IMR-90 (cell line): Measurements from ENCODE around the gene CEMIP2. TPM values are rescaled to one million over a fixed set of nuclear protein-coding genes. Genes with fewer than 3 reads are reported as not detected.

Experiments
- ATAC-seq: fragments of 200-7000 bp; cut with Tn5 transposase; 2 replicates; pipeline ENCODE4 v1.9.1; 2020; ENCODE audit warnings: low read depth, mild to moderate bottlenecking, moderate library complexity
- BruUV-seq: library from RNA; stranded (reverse); fragments of 400-500 nt; replicated peaks from 2 replicates; lab custom pipeline; 2021; lab: Mats Ljungman, UMichigan
- CTCF ChIA-PET: fragments of 300-600 bp; formaldehyde crosslinking; extraction: SDS; loops from one replicate; lab custom pipeline; 2021; ENCODE audit warnings: antibody characterized with exemption; lab: Yijun Ruan, JAX
- POLR2A ChIA-PET: fragments of 300-600 bp; sonication (Branson Sonifier 250); formaldehyde crosslinking; loops from one replicate; lab custom pipeline; 2022; ENCODE audit warnings: antibody characterized with exemption; ENCODE audit not compliant: unreplicated experiment; lab: Charles Lee
- DNase-seq: peaks from one replicate; pipeline ENCODE4 v3.0.0; 2013
- H2AFZ ChIP-seq: replicated peaks from 2 replicates; pipeline ENCODE3; 2013; ENCODE audit warnings: low read length, mild to moderate bottlenecking; ENCODE audit not compliant: poor library complexity
- H2AK5ac ChIP-seq: 2 replicates; pipeline ENCODE4 v1.6.1; 2013; ENCODE audit warnings: low read depth, low read length, inconsistent platforms
- H2AK9ac ChIP-seq: replicated peaks from 2 replicates; pipeline ENCODE3; 2013; ENCODE audit warnings: mild to moderate bottlenecking, low read depth, low read length, moderate library complexity; ENCODE audit not compliant: poor library complexity
- H2BK120ac ChIP-seq: 2 replicates; pipeline ENCODE4 v1.6.1; 2013; ENCODE audit warnings: low read depth, low read length, inconsistent platforms
- H2BK15ac ChIP-seq: 3 replicates; pipeline ENCODE4 v1.6.1; 2013; ENCODE audit warnings: low read depth, low read length, inconsistent platforms
- H2BK20ac ChIP-seq: 2 replicates; pipeline ENCODE4 v1.6.1; 2013; ENCODE audit warnings: low read depth, mild to moderate bottlenecking, inconsistent platforms, low read length, moderate library complexity
- H2BK5ac ChIP-seq: 2 replicates; pipeline ENCODE4 v1.6.1; 2013; ENCODE audit warnings: mild to moderate bottlenecking, low read depth, low read length, inconsistent platforms; ENCODE audit not compliant: poor library complexity, severe bottlenecking
- H3K14ac ChIP-seq: replicated peaks from 2 replicates; pipeline ENCODE4 v1.6.1; 2013; ENCODE audit warnings: low read depth, low read length, inconsistent platforms
- H3K18ac ChIP-seq: 2 replicates; pipeline ENCODE4 v1.6.1; 2013; ENCODE audit warnings: low read depth, low read length, control low read depth
- H3K23ac ChIP-seq: 2 replicates; pipeline ENCODE4 v1.6.1; 2013; ENCODE audit warnings: low read depth, low read length, inconsistent platforms
- H3K27ac ChIP-seq: 2 replicates; pipeline ENCODE4 v1.5.1; 2013; ENCODE audit warnings: mild to moderate bottlenecking, control low read depth, low read length; ENCODE audit not compliant: insufficient read depth
- H3K27me3 ChIP-seq: 2 replicates; pipeline ENCODE4 v1.6.1; 2013; ENCODE audit warnings: low read length; ENCODE audit not compliant: control insufficient read depth, insufficient read depth
- H3K36me3 ChIP-seq: 2 replicates; pipeline ENCODE4 v1.6.1; 2013; ENCODE audit warnings: low read length, mixed read lengths; ENCODE audit not compliant: control insufficient read depth, insufficient read depth
- H3K4ac ChIP-seq: 2 replicates; pipeline ENCODE4 v1.6.1; 2013; ENCODE audit warnings: low read depth, low read length, inconsistent platforms
- H3K4me1 ChIP-seq: 2 replicates; pipeline ENCODE4 v1.6.1; 2013; ENCODE audit warnings: low read length, mixed read lengths; ENCODE audit not compliant: control insufficient read depth, insufficient read depth
- H3K4me2 ChIP-seq: 2 replicates; pipeline ENCODE4 v1.6.1; 2013; ENCODE audit warnings: low read depth, mild to moderate bottlenecking, control low read depth, low read length, moderate library complexity
- H3K4me3 ChIP-seq: 2 replicates; pipeline ENCODE4 v1.5.1; 2013; ENCODE audit warnings: low read depth, mild to moderate bottlenecking, control low read depth, low read length, moderate library complexity; ENCODE audit not compliant: insufficient read depth
- H3K56ac ChIP-seq: 2 replicates; pipeline ENCODE4 v1.6.1; 2013; ENCODE audit warnings: low read length, inconsistent platforms; ENCODE audit not compliant: insufficient read depth; ENCODE audit errors: extremely low read depth
- H3K79me1 ChIP-seq, 2 experiments: 2 replicates each; pipeline ENCODE4 v1.6.1; 2013; ENCODE audit warnings: low read length in 2 of 2, inconsistent platforms in 1 of 2, low read depth in 1 of 2
- H3K9ac ChIP-seq: 2 replicates; pipeline ENCODE4 v1.6.1; 2013; ENCODE audit warnings: low read depth, low read length, control low read depth
- H3K9me1 ChIP-seq: 2 replicates; pipeline ENCODE4 v1.6.1; 2013; ENCODE audit warnings: low read length, inconsistent platforms; ENCODE audit not compliant: insufficient read depth
- H3K9me3 ChIP-seq: 2 replicates; pipeline ENCODE4 v1.6.1; 2013; ENCODE audit warnings: low read length; ENCODE audit not compliant: control insufficient read depth, insufficient read depth
- H4K20me1 ChIP-seq: 2 replicates; pipeline ENCODE4 v1.6.1; 2013; ENCODE audit warnings: low read length, inconsistent platforms; ENCODE audit not compliant: insufficient read depth
- H4K5ac ChIP-seq: 2 replicates; pipeline ENCODE4 v1.6.1; 2013; ENCODE audit warnings: mild to moderate bottlenecking, low read depth, low read length, control low read depth
- H4K8ac ChIP-seq, 2 experiments: 2 replicates each; pipeline ENCODE4 v1.6.1; 2013; ENCODE audit warnings: low read depth in 2 of 2, low read length in 2 of 2, control low read depth in 1 of 2, inconsistent platforms in 1 of 2
- H4K91ac ChIP-seq: 2 replicates; pipeline ENCODE4 v1.6.1; 2013; ENCODE audit warnings: low read depth, low read length, inconsistent platforms; ENCODE audit not compliant: insufficient read depth
- BHLHE40 ChIP-seq: fragments of 150-350 bp; IDR thresholded peaks from 2 replicates; pipeline ENCODE4 v1.6.1; 2016; ENCODE audit warnings: mild to moderate bottlenecking, low read depth, low read length
- CEBPB ChIP-seq: IDR thresholded peaks from 2 replicates; pipeline ENCODE4 v1.6.1; 2012; ENCODE audit warnings: low read depth, low read length, improper control_type of control experiment
- CHD1 ChIP-seq: IDR thresholded peaks from 2 replicates; pipeline ENCODE4 v1.6.1; 2012; ENCODE audit warnings: low read depth, low read length, improper control_type of control experiment
- FOS ChIP-seq: fragments of 150-350 bp; IDR thresholded peaks from 2 replicates; pipeline ENCODE4 v1.6.1; 2016; ENCODE audit warnings: low read depth, low read length
- MAZ ChIP-seq: IDR thresholded peaks from 2 replicates; pipeline ENCODE4 v1.6.1; 2012; ENCODE audit warnings: low read depth, mild to moderate bottlenecking, low read length, improper control_type of control experiment, moderate library complexity, borderline replicate concordance
- MXI1 ChIP-seq: IDR thresholded peaks from 2 replicates; pipeline ENCODE4 v1.6.1; 2012; ENCODE audit warnings: low read depth, mild to moderate bottlenecking, low read length, moderate library complexity, borderline replicate concordance
- POLR2A ChIP-seq: IDR thresholded peaks from 2 replicates; pipeline ENCODE4 v1.6.1; 2012; ENCODE audit warnings: mild to moderate bottlenecking, low read depth, low read length
- RAD21 ChIP-seq: IDR thresholded peaks from 2 replicates; pipeline ENCODE4 v1.6.1; 2012; ENCODE audit warnings: low read length, improper control_type of control experiment
- RCOR1 ChIP-seq: IDR thresholded peaks from 2 replicates; pipeline ENCODE4 v1.6.1; 2012; ENCODE audit warnings: mild to moderate bottlenecking, low read length, improper control_type of control experiment; ENCODE audit not compliant: insufficient replicate concordance
- RFX5 ChIP-seq: IDR thresholded peaks from 2 replicates; pipeline ENCODE4 v1.8.0; 2012; ENCODE audit warnings: low read depth, mild to moderate bottlenecking, low read length, moderate library complexity
- SMC3 ChIP-seq: fragments of 150-350 bp; IDR thresholded peaks from 2 replicates; pipeline ENCODE4 v1.6.1; 2016; ENCODE audit warnings: low read depth, mild to moderate bottlenecking, antibody characterized with exemption, low read length, moderate library complexity
- WGBS, 2 experiments: methylation state at CpG; one replicate each; pipeline versions ENCODE4 v1.1.5 to v1.1.7; 2013; ENCODE audit warnings: missing lambda C conversion rate in 2 of 2; ENCODE audit not compliant: insufficient read length in 1 of 2; ENCODE audit errors: extremely low coverage in 2 of 2; 5-methylcytosine and 5-hydroxymethylcytosine counted together
- dilution Hi-C: fragments of 300-500 bp; cut with HindIII; formaldehyde crosslinking; loops from one replicate; pipeline ENCODE4 v1.14.3; 2018; ENCODE audit warnings: low sequenced_read_pairs; ENCODE audit not compliant: unreplicated experiment
- in situ Hi-C: fragments of 300-500 bp; cut with MboI; formaldehyde crosslinking; loops from 3 replicates; pipeline ENCODE4 v1.14.3; 2019; ENCODE audit warnings: low sequenced_read_pairs, inconsistent platforms, mixed read lengths
- intact Hi-C: fragments of 100-400 bp; cut with micrococcal nuclease; formaldehyde crosslinking; loops from 2 replicates; pipeline ENCODE4 v1.10.0; 2022
- polyA plus RNA-seq, 3 experiments: library from polyadenylated mRNA; depleted of rRNA; stranded (reverse); fragments of >200 nt; gene quantifications; 2 replicates each; pipeline ENCODE4 v1.2.3, GENCODE V29; 2012; ENCODE audit warnings: low replicate concordance in 1 of 3
- total RNA-seq: library from RNA; depleted of rRNA; stranded (reverse); fragments of >200 nt; gene quantifications from 2 replicates; pipeline ENCODE4 v1.2.3, GENCODE V29; 2012
- TF ChIP-seq, protein P1 (sequence below): conservative IDR thresholded peaks from 2 replicates; pipeline ENCODE4 v1.5.1; 2012; ENCODE audit warnings: mild to moderate bottlenecking, low read depth, low read length, improper control_type of control experiment
- TF ChIP-seq, protein P2 (sequence below): fragments of 150-350 bp; IDR thresholded peaks from 2 replicates; pipeline ENCODE4 v1.6.1; 2016; ENCODE audit warnings: low read depth, mild to moderate bottlenecking, low read length, moderate library complexity, borderline replicate concordance
- TF ChIP-seq, protein P3 (sequence below): fragments of 150-350 bp; IDR thresholded peaks from 2 replicates; pipeline ENCODE4 v1.6.1; 2017; ENCODE audit warnings: mild to moderate bottlenecking, antibody characterized with exemption, low read length, low read depth

Gene CEMIP2
- total and polyA plus RNA-seq, 2 of the 4 experiments (the other 2 are of a cell fraction): 65.2 to 67.4 TPM

DNA sequence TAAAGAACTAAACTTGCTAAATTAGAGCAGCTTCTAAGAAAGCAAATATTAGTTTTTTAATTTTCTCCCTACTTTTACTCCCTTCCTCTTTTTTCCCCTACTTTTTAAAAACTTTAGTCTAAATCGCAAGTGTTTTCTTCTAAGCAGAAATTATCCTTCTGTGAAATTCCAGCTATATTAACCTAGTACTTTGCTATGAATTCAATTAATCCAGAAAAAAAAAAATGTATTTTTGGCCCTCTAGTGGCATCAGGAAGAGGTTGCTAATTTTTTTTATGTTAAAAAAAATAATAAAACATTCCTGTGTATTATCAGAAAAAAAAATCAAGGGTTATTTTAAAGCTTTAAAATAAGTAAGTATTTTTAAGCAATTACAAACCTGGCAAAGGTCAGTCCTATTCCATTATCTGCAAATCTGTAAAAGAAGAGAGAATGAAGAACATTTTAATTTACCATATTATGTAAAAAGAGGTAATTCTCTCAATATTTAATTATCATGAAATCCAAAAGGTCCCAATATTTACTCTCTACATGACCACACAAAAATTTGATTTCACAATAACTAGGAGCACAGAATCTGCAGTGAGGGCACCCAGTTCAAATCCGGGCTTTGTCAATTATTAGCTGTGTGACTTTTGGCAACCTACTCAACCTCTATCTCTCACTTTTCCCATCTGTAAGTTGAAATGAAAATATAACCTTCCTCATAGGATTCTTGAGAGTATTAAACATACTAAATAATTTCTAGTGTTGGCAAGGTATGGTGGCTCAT is 52.0 kb downstream of the CEMIP2 start:
- Histone ChIP-seq H3K9me1 (peaks cover 4% of the 10 kb centered on the region), H2AK9ac (no peak overlapping the region), H3K9me3 (no peaks in the 10 kb centered on the region), H4K20me1 (no peaks in the 10 kb centered on the region; the same call in 1 of the 2 replicates), H2AFZ (no peak overlapping the region), H2BK20ac (no peak overlapping the region), H3K36me3 (peaks cover 26% of the 10 kb centered on the region), H3K56ac (no peak overlapping the region), H2BK5ac (no peak overlapping the region), H3K4me1 (no peaks in the 10 kb centered on the region; the same call in 1 of the 2 replicates), H4K8ac (no peak overlapping the region), H3K27ac (no peak overlapping the region), H3K23ac (no peak overlapping the region), H3K18ac (no peak overlapping the region), H2AK5ac (no peak overlapping the region), H3K79me1 (peaks cover 6 to 8% of the 10 kb centered on the region in 2 experiments; a peak in 2 of 4 replicates), H3K9ac (no peak overlapping the region), H3K4ac (no peak overlapping the region), H3K4me3 (no peak overlapping the region), H2BK120ac (no peak overlapping the region), H3K27me3 (no peaks in the 10 kb centered on the region), H2BK15ac (no peak overlapping the region), H3K4me2 (no peak overlapping the region), H3K14ac (no peak overlapping the region), H4K5ac (no peak overlapping the region), H4K91ac (no peak overlapping the region)
- WGBS, 2 experiments: 100% methylated on average over 1 of the region's 2 CpGs; no CpG with 5 or more reads in 1 of the 2 experiments
- no peak for ATAC-seq
- POLR2A ChIA-PET: interaction anchor here (0.6 kb wide), 1 partner anchor 1037 kb away, joined by 3 read pairs; no protein-coding TSS in a partner anchor
- intact Hi-C loops (loop anchor here (1.0 kb wide), 1 partner anchor 112 kb away; no protein-coding TSS in a partner anchor), dilution Hi-C loops (no loop called here), in situ Hi-C loops (no loop called here)
- no peak for DNase-seq
- CTCF ChIA-PET: interaction anchor here (0.6 to 2.4 kb wide), 14 partner anchors 9 to 717 kb away, joined by 3 to 11 read pairs (median 4); no protein-coding TSS in a partner anchor
- no TSS peak for BruUV-seq
- TF ChIP-seq MAZ (no peak), POLR2A (no peak), RFX5 (no peak), SMC3 (peak; percentile 43; the same call in 1 of the 2 replicates), BHLHE40 (no peak), MXI1 (no peak), CEBPB (peak; percentile 60), CHD1 (no peak), FOS (no peak), RAD21 (peak; percentile 36; the same call in 1 of the 2 replicates), RCOR1 (no peak)
- TF ChIP-seq, protein P1, sequence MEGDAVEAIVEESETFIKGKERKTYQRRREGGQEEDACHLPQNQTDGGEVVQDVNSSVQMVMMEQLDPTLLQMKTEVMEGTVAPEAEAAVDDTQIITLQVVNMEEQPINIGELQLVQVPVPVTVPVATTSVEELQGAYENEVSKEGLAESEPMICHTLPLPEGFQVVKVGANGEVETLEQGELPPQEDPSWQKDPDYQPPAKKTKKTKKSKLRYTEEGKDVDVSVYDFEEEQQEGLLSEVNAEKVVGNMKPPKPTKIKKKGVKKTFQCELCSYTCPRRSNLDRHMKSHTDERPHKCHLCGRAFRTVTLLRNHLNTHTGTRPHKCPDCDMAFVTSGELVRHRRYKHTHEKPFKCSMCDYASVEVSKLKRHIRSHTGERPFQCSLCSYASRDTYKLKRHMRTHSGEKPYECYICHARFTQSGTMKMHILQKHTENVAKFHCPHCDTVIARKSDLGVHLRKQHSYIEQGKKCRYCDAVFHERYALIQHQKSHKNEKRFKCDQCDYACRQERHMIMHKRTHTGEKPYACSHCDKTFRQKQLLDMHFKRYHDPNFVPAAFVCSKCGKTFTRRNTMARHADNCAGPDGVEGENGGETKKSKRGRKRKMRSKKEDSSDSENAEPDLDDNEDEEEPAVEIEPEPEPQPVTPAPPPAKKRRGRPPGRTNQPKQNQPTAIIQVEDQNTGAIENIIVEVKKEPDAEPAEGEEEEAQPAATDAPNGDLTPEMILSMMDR: peak; percentile 50
- TF ChIP-seq, protein P2, sequence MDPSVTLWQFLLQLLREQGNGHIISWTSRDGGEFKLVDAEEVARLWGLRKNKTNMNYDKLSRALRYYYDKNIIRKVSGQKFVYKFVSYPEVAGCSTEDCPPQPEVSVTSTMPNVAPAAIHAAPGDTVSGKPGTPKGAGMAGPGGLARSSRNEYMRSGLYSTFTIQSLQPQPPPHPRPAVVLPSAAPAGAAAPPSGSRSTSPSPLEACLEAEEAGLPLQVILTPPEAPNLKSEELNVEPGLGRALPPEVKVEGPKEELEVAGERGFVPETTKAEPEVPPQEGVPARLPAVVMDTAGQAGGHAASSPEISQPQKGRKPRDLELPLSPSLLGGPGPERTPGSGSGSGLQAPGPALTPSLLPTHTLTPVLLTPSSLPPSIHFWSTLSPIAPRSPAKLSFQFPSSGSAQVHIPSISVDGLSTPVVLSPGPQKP: no peak
- TF ChIP-seq, protein P3, sequence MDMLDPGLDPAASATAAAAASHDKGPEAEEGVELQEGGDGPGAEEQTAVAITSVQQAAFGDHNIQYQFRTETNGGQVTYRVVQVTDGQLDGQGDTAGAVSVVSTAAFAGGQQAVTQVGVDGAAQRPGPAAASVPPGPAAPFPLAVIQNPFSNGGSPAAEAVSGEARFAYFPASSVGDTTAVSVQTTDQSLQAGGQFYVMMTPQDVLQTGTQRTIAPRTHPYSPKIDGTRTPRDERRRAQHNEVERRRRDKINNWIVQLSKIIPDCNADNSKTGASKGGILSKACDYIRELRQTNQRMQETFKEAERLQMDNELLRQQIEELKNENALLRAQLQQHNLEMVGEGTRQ: no peak
